Sigmoid colon (tissue), 7 donors: ENCODE results near the gene RHOB. TPM values are rescaled to one million over a fixed set of nuclear protein-coding genes. Genes with fewer than 3 reads are reported as not detected.
"Not testable (repeated sequence)": the region's sequence is repeated elsewhere in the genome, so short reads cannot be mapped to it uniquely, and the experiment has no call there.

Source experiments
- DNase-seq: peaks from one replicate; pipeline ENCODE4 v3.0.0-alpha.2; 2019
- H3K27ac ChIP-seq, 4 donors: fragments of 200-600 bp; sonication (generic); one replicate each; pipeline ENCODE4 v1.5.1; 2016 to 2019; ENCODE audit warnings: mild to moderate bottlenecking in 1 of 4
- H3K27me3 ChIP-seq, 3 donors: fragments of 200-600 bp; sonication (generic); one replicate each; pipeline ENCODE4 v1.5.1; 2019; ENCODE audit warnings: mild to moderate bottlenecking in 1 of 3
- H3K36me3 ChIP-seq, 4 donors: fragments of 200-600 bp; sonication (generic); one replicate each; pipeline ENCODE4 v1.5.1; 2016 to 2019
- H3K4me1 ChIP-seq, 4 donors: fragments of 200-600 bp; sonication (generic); one replicate each; pipeline ENCODE4 v1.5.1; 2017 to 2019
- H3K4me3 ChIP-seq, 4 donors: fragments of 200-600 bp; sonication (generic); one replicate each; pipeline ENCODE4 v1.5.1; 2017 to 2019; ENCODE audit warnings: mild to moderate bottlenecking in 2 of 4, moderate library complexity in 1 of 4
- H3K9me3 ChIP-seq, 4 donors: fragments of 200-600 bp in 3 of 4; sonication (generic) in 3 of 4; one replicate each; pipeline versions ENCODE4 v1.5.1 to v1.6.1; 2013 to 2019
- CTCF ChIP-seq, 4 experiments: fragments of 450-650 bp in 3 of 4; fragments of 200-600 bp in 1 of 4; IDR thresholded peaks; one replicate each; pipeline ENCODE4 v1.5.1; 2016 to 2019; ENCODE audit warnings: antibody characterized with exemption in 4 of 4, mild to moderate bottlenecking in 3 of 4, moderate library complexity in 2 of 4
- EP300 ChIP-seq, 4 donors: sonication (generic); formaldehyde crosslinking; IDR thresholded peaks; one replicate each; pipeline ENCODE4 v1.6.1; 2017; ENCODE audit warnings: antibody characterized with exemption in 4 of 4
- POLR2A ChIP-seq, 2 donors: fragments of 450-650 bp; IDR thresholded peaks; one replicate each; pipeline ENCODE4 v1.6.1; 2016; ENCODE audit warnings: antibody characterized with exemption in 2 of 2, mild to moderate bottlenecking in 2 of 2, moderate library complexity in 2 of 2
- POLR2AphosphoS5 ChIP-seq, 4 donors: sonication (generic); formaldehyde crosslinking; IDR thresholded peaks; one replicate each; pipeline ENCODE4 v1.6.1; 2017; ENCODE audit warnings: antibody characterized with exemption in 4 of 4
- WGBS, 2 donors: extraction: QIAGEN DNeasy Blood & Tissue Kit; methylation state at CpG; one replicate each; pipeline ENCODE4 v1.1.7; 2013; 5-methylcytosine and 5-hydroxymethylcytosine counted together
- intact Hi-C: fragments of 100-400 bp; cut with DNase I; formaldehyde crosslinking; loops from one replicate; pipeline ENCODE4 v1.15.1; 2023
- polyA plus RNA-seq, 3 donors: library from polyadenylated mRNA; stranded (reverse); fragments of 200-250 nt; gene quantifications; one replicate each; pipeline ENCODE4 v1.2.3, GENCODE V29; 2013
- total RNA-seq, 4 donors: library from RNA; depleted of rRNA; stranded (reverse); fragments of >200 nt; gene quantifications; one replicate each; pipeline ENCODE4 v1.1.0, GENCODE V29; 2016
- donor health status: healthy with polysubstance abuse.
- donor health status: Bipolar disorder and iron deficiency.
- donor health status: healthy.

RHOB gene
- total and polyA plus RNA-seq, 7 donors: 60.6 to 1,323 (median 753) TPM

GRCh38 chr2:20415511-20415918, 31.4 kb upstream of the RHOB start:
- 51 to 62% methylated on average over 2 of the region's 2 CpGs for WGBS, 2 donors
- TF ChIP-seq POLR2A (IDR thresholded peaks at IDR 0.05) (no peak), POLR2AphosphoS5 (IDR thresholded peaks at IDR 0.05) (no peak), EP300 (IDR thresholded peaks at IDR 0.05) (no peak), CTCF (IDR thresholded peaks at IDR 0.05) (no peak)
- peaks cover 0 to 31% (median 20%) of the 10 kb centered on the region in 4 donors for H3K4me1 ChIP-seq
- no peaks in the 10 kb centered on the region for H3K36me3 ChIP-seq
- no peaks in the 10 kb centered on the region for H3K27me3 ChIP-seq
- no peak overlapping the region for H3K27ac ChIP-seq
- intact Hi-C loops: no loop called here
- DNase-seq: peak; percentile 45
- H3K4me3 ChIP-seq: no peak overlapping the region
- no peaks in the 10 kb centered on the region for H3K9me3 ChIP-seq

DNA sequence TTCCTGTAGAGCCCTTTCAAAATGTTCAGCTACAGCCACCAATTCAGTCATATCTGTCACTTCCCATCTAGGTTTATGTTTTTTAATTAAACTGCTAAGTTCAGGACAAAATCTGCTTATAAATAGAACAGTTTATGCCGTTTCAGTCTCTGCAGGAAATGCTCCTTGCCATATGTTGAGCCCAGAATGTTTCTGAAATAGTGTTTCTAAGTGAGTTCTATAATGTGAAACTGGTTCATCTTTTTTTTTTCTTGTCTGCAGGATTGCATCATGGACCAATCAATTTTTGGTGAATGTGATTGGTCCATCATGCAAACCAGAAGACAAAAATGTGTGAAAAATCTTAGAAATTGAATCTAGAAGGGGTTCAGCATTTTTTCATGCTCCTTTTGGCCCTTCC, 30.2 kb upstream of the RHOB start:
- WGBS, 2 donors: 47 to 76% methylated on average over 1 of the region's 1 CpG
- TF ChIP-seq EP300 (IDR thresholded peaks at IDR 0.05): no peak
- no peak for TF ChIP-seq POLR2AphosphoS5 (IDR thresholded peaks at IDR 0.05)
- no peak for TF ChIP-seq POLR2A (IDR thresholded peaks at IDR 0.05)
- TF ChIP-seq CTCF (IDR thresholded peaks at IDR 0.05): no peak
- no peaks in the 10 kb centered on the region for H3K27me3 ChIP-seq
- peaks cover 0 to 38% (median 26%) of the 10 kb centered on the region in 4 donors for H3K4me1 ChIP-seq
- no peaks in the 10 kb centered on the region for H3K9me3 ChIP-seq
- H3K36me3 ChIP-seq: no peaks in the 10 kb centered on the region
- no peak overlapping the region for H3K4me3 ChIP-seq
- intact Hi-C loops: no loop called here
- H3K27ac ChIP-seq: no peak overlapping the region
- DNase-seq: no peak

DNA sequence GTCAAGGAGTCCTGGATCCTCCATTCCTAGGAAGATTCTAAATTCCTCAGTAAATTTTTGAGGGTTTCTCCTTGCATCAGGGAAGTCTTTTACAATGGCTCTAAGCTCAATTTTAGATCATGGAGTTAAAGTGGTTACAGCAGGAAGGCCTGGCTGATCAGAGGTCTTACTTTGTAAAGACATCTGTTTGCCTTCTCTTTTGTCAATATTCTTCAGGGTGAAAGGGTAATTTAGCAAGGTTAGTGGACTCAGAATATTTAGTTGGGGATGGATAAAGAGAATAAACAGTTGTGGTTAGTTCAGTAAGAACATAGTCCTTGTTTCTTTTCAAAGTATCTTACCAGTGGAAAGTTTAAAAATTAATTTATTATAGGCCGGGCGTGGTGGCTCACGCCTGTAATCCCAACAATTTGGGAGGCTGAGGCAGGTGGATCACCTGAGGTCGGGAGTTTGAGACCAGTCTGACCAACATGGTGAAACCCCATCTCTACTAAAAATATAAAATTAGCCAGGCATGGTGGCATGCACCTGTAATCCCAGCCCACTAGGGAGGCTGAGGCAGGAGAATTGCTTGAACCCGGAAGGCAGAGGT, 29.5 kb upstream of the RHOB start:
- 72 to 73% methylated on average over 5 of the region's 5 CpGs for WGBS, 2 donors
- H3K27me3 ChIP-seq, intact Hi-C loops, H3K36me3 ChIP-seq, H3K9me3 ChIP-seq, H3K4me3 ChIP-seq, DNase-seq: not testable (repeated sequence)
- peak overlapping the region in 1 of 4 donors; percentile 90 for H3K27ac ChIP-seq
- H3K4me1 ChIP-seq: peaks cover 0 to 45% (median 32%) of the 10 kb centered on the region in 4 donors

DNA sequence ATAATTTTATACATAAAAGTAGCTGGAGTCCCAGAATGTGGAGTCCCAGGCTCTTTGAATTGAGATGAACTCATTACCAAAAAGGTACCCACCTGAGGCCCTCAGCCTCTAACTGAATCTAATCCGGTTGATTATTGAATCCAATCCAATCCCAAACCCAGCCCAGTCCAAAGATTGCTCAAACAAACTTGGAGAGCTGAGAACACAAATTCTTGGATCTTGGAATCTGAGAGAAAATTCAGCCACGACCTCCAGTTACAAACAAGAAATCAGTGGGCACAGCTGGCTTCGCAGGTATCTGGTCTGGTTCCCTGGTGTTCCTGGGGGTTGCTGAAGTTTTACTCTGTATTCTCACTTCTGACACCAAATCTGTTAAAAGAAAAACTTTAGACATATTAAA, 28.4 kb upstream of the RHOB start:
- no peak for DNase-seq
- Histone ChIP-seq H3K9me3 (no peaks in the 10 kb centered on the region), H3K27ac (peak overlapping the region; percentile 70 to 90 (median 78)), H3K4me1 (peaks cover 0 to 55% (median 44%) of the 10 kb centered on the region in 4 donors), H3K36me3 (no peaks in the 10 kb centered on the region), H3K4me3 (no peak overlapping the region), H3K27me3 (no peaks in the 10 kb centered on the region)
- intact Hi-C loops: no loop called here
- 71 to 88% methylated on average over 3 of the region's 3 CpGs for WGBS, 2 donors
- TF ChIP-seq EP300 (IDR thresholded peaks at IDR 0.05) (no peak), POLR2AphosphoS5 (IDR thresholded peaks at IDR 0.05) (no peak), CTCF (IDR thresholded peaks at IDR 0.05) (no peak), POLR2A (IDR thresholded peaks at IDR 0.05) (no peak)

DNA sequence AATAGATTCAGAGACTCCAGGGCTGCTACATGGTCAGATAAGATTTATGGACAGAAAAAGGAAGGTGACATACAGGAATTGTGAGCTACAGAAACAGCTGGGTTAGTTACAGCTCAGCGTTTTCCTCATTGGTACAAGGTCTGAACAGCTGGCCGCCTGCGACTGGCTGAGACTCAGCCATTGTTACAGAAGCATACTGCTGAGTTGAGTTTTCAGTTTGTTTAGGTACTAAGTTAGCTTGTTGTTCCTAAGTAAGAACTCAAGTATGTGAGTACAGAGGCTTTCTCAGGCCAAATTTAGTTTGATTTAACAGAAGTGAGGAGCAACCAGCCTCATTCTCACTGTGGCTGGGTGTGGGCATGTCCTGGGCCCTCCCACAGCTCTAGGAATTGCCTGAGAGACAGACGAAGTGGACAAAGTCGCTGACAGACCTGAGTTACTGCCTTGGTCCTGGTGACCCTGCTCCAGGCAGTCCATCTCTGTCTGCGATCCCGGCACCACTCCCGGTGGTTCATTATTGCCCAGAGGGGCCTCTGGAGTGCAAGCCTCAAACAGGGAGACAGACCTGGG, 27.8 kb upstream of the RHOB start:
- DNase-seq: peak; percentile 84
- intact Hi-C loops: no loop called here
- Histone ChIP-seq H3K4me3 (peak overlapping the region in 1 of 4 donors; percentile 9), H3K4me1 (peaks cover 0 to 57% (median 48%) of the 10 kb centered on the region in 4 donors), H3K9me3 (no peaks in the 10 kb centered on the region), H3K27ac (peak overlapping the region; percentile 70 to 90 (median 78)), H3K27me3 (no peaks in the 10 kb centered on the region), H3K36me3 (no peaks in the 10 kb centered on the region)
- WGBS, 2 donors: 55 to 73% methylated on average over 8 of the region's 8 CpGs
- no peak for TF ChIP-seq POLR2A (IDR thresholded peaks at IDR 0.05)
- peak; percentile 6 to 62 (median 45) for TF ChIP-seq POLR2AphosphoS5 (IDR thresholded peaks at IDR 0.05)
